ENCODE results near the gene IL12RB1. TPM values are rescaled to one million over a fixed set of nuclear protein-coding genes. Genes with fewer than 3 reads are reported as not detected.

The IL12RB1 gene
- total and polyA plus RNA-seq, 2 donors from 2014 or later = 0.45 to 3.2 TPM

GRCh38 chr19:18046059-18046718, 40.5 kb downstream of the IL12RB1 start:
- peak in 1 of 5 donors; percentile 84 for DNase-seq
- no peak for FAIRE-seq
- TF ChIP-seq, protein P1, sequence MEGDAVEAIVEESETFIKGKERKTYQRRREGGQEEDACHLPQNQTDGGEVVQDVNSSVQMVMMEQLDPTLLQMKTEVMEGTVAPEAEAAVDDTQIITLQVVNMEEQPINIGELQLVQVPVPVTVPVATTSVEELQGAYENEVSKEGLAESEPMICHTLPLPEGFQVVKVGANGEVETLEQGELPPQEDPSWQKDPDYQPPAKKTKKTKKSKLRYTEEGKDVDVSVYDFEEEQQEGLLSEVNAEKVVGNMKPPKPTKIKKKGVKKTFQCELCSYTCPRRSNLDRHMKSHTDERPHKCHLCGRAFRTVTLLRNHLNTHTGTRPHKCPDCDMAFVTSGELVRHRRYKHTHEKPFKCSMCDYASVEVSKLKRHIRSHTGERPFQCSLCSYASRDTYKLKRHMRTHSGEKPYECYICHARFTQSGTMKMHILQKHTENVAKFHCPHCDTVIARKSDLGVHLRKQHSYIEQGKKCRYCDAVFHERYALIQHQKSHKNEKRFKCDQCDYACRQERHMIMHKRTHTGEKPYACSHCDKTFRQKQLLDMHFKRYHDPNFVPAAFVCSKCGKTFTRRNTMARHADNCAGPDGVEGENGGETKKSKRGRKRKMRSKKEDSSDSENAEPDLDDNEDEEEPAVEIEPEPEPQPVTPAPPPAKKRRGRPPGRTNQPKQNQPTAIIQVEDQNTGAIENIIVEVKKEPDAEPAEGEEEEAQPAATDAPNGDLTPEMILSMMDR (IDR thresholded peaks at IDR 0.05; ENCODE audit: borderline replicate concordance, extremely low read depth, insufficient read depth) = no peak
- Histone ChIP-seq H3K4me1 (ENCODE audit: control insufficient read depth in 2 of 3, insufficient read depth in 2 of 3, low read depth in 1 of 3, low read length in 3 of 3) (peaks cover 0 to 8% (median 7%) of the 10 kb centered on the region in 3 donors), H3K9me3 (ENCODE audit: control insufficient read depth in 2 of 3, insufficient read depth in 1 of 3, low read length in 3 of 3) (peaks cover 0 to 2% (median 0%) of the 10 kb centered on the region in 3 donors), H3K27ac (ENCODE audit: low read depth in 2 of 2, low read length in 2 of 2) (peak overlapping the region in 1 of 2 donors; percentile 2), H3K4me3 (ENCODE audit: low read length in 3 of 3) (no peak overlapping the region), H3K9ac (ENCODE audit: low read length in 3 of 3) (no peak overlapping the region), H3K36me3 (ENCODE audit: control insufficient read depth in 2 of 3, insufficient read depth in 3 of 3, low read length in 3 of 3) (no peaks in the 10 kb centered on the region), H3K27me3 (ENCODE audit: control insufficient read depth, insufficient read depth, low read length) (peaks cover 3% of the 10 kb centered on the region)
- intact Hi-C loops (cut with DNase I) = no loop called here

DNA sequence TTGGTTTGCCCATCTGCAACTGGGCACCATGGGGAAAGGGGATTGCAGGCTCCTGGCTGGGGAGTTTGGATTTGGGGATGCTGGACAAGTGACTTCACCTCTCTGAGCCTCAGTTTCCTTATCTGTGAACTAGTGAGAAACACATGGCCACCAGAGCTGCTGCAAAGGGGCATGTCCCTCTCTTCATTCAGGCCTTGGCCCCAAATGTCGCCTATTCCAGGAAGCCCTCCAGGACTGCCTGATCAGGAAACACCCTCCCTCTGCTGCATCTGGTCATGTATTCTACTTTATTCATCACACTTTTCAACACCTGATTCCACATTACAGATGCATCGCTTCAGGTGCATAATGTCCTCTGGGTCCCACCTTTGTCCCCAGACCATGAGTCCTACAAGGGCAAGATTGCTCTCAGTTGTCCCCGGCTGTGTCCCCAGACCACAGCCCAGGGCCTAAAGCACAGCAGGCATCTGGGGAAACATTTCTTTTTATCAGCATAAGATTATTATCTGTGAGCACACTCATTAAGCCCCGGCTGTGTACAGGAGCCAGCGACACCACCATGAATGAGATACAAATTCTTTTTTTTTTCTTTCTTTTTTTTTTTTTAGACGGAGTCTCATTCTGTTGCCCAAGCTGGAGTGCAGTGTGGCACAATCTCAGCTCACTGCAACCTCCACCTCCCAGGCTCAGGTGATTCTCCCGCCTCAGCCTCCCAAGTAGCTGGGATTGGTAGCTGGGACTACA, 41.3 kb downstream of the IL12RB1 start:
- Histone ChIP-seq H3K4me3 (ENCODE audit: low read length in 3 of 3) (peak overlapping the region; percentile 24 to 58 (median 51)), H3K27me3 (ENCODE audit: control insufficient read depth, insufficient read depth, low read length) (no peaks in the 10 kb centered on the region), H3K4me1 (ENCODE audit: control insufficient read depth in 2 of 3, insufficient read depth in 2 of 3, low read depth in 1 of 3, low read length in 3 of 3) (peaks cover 0 to 8% (median 7%) of the 10 kb centered on the region in 3 donors), H3K9ac (ENCODE audit: low read length in 3 of 3) (peak overlapping the region in 1 of 3 donors; percentile 55), H3K9me3 (ENCODE audit: control insufficient read depth in 2 of 3, insufficient read depth in 1 of 3, low read length in 3 of 3) (peaks cover 0 to 2% (median 0%) of the 10 kb centered on the region in 3 donors), H3K27ac (ENCODE audit: low read depth in 2 of 2, low read length in 2 of 2) (peak overlapping the region; percentile 20 to 80), H3K36me3 (ENCODE audit: control insufficient read depth in 2 of 3, insufficient read depth in 3 of 3, low read length in 3 of 3) (no peaks in the 10 kb centered on the region)
- intact Hi-C loops (cut with DNase I) = no loop called here
- FAIRE-seq (no peak), DNase-seq (no peak)
- TF ChIP-seq, protein P1 (IDR thresholded peaks at IDR 0.05; ENCODE audit: borderline replicate concordance, extremely low read depth, insufficient read depth) = no peak

- no peaks in the 10 kb centered on the region for H3K27me3 ChIP-seq (ENCODE audit: control insufficient read depth, insufficient read depth, low read length)
- H3K9me3 ChIP-seq (ENCODE audit: control insufficient read depth in 2 of 3, insufficient read depth in 1 of 3, low read length in 3 of 3) = peaks cover 0 to 2% (median 0%) of the 10 kb centered on the region in 3 donors
- intact Hi-C loops (cut with DNase I) = no loop called here
- peak; percentile 66 to 95 (median 79) for DNase-seq
- H3K27ac ChIP-seq (ENCODE audit: low read depth in 2 of 2, low read length in 2 of 2) = peak overlapping the region; percentile 20 to 80
- FAIRE-seq = no peak
- peaks cover 0 to 8% (median 7%) of the 10 kb centered on the region in 3 donors for H3K4me1 ChIP-seq (ENCODE audit: control insufficient read depth in 2 of 3, insufficient read depth in 2 of 3, low read depth in 1 of 3, low read length in 3 of 3)
- H3K9ac ChIP-seq (ENCODE audit: low read length in 3 of 3) = peak overlapping the region in 1 of 3 donors; percentile 55
- H3K36me3 ChIP-seq (ENCODE audit: control insufficient read depth in 2 of 3, insufficient read depth in 3 of 3, low read length in 3 of 3) = no peaks in the 10 kb centered on the region
- TF ChIP-seq, protein P1 (IDR thresholded peaks at IDR 0.05; ENCODE audit: borderline replicate concordance, extremely low read depth, insufficient read depth) = no peak
- peak overlapping the region; percentile 24 to 58 (median 51) for H3K4me3 ChIP-seq (ENCODE audit: low read length in 3 of 3)
Measured at GRCh38 chr19:18044825-18045304, 41.9 kb downstream of the IL12RB1 start.
